ENCODE measurements around the gene HNF4A. TPM values are rescaled to one million over a fixed set of nuclear protein-coding genes. Genes with fewer than 3 reads are reported as not detected.

HNF4A gene
- total and polyA plus RNA-seq, 2 of the 13 experiments (the other 11 are each of a cell fraction or from before 2014, with no cell fraction given): 80.9 to 169 TPM

- TF ChIP-seq ZNF501 (CRISPR knock-in tag; IDR thresholded peaks at IDR 0.05) (0 out of 2 replicates have a peak, but pooled peaks have one; percentile 27), NR1H2 (CRISPR knock-in tag; IDR thresholded peaks at IDR 0.05; ENCODE audit: borderline replicate concordance, low read depth) (no peak), ELF4 (CRISPR knock-in tag; IDR thresholded peaks at IDR 0.05; ENCODE audit: borderline replicate concordance) (no peak), ZNF619 (CRISPR knock-in tag; IDR thresholded peaks at IDR 0.05) (no peak), ZNF367 (CRISPR knock-in tag; IDR thresholded peaks at IDR 0.05; ENCODE audit: borderline replicate concordance) (no peak), HMGXB3 (CRISPR knock-in tag; IDR thresholded peaks at IDR 0.05; ENCODE audit: borderline replicate concordance) (no peak), SNAI1 (CRISPR knock-in tag; IDR thresholded peaks at IDR 0.05; ENCODE audit: borderline replicate concordance) (no peak), ZFAT (CRISPR knock-in tag; conservative IDR thresholded peaks at IDR 0.05) (no peak), ZNF230 (CRISPR knock-in tag; IDR thresholded peaks at IDR 0.05) (0 out of 2 replicates have a peak, but pooled peaks have one; percentile 41), SP4 (CRISPR knock-in tag; IDR thresholded peaks at IDR 0.05) (no peak), MTF2 (CRISPR knock-in tag; IDR thresholded peaks at IDR 0.05; ENCODE audit: borderline replicate concordance) (no peak), ISX (CRISPR knock-in tag; conservative IDR thresholded peaks at IDR 0.05) (no peak), ZFP90 (CRISPR knock-in tag; IDR thresholded peaks at IDR 0.05; ENCODE audit: borderline replicate concordance) (no peak), XBP1 (CRISPR knock-in tag; IDR thresholded peaks at IDR 0.05) (no peak), PRPF4 (IDR thresholded peaks at IDR 0.05; ENCODE audit: low read depth, low read length, poor library complexity, severe bottlenecking) (no peak), CEBPG (CRISPR knock-in tag; IDR thresholded peaks at IDR 0.05) (no peak; the same call in 1 of the 2 replicates), SMAD1 (CRISPR knock-in tag; IDR thresholded peaks at IDR 0.05; ENCODE audit: borderline replicate concordance, low read depth) (no peak), SRSF9 (IDR thresholded peaks at IDR 0.05; ENCODE audit: borderline replicate concordance, insufficient read depth, low read depth, low read length, poor library complexity, severe bottlenecking) (no peak), ZNF205 (CRISPR knock-in tag; IDR thresholded peaks at IDR 0.05) (no peak), POLR2AphosphoS5 (IDR thresholded peaks at IDR 0.05; ENCODE audit: low read depth, low read length) (no peak), ATF1 (CRISPR knock-in tag; IDR thresholded peaks at IDR 0.05) (no peak), DDIT3 (CRISPR knock-in tag; IDR thresholded peaks at IDR 0.05) (0 out of 2 replicates have a peak, but pooled peaks have one; percentile 69), ZBTB43 (CRISPR knock-in tag; conservative IDR thresholded peaks at IDR 0.05) (no peak), ZNF776 (CRISPR knock-in tag; IDR thresholded peaks at IDR 0.05) (peak; percentile 44; the same call in 1 of the 2 replicates), ZBTB25 (CRISPR knock-in tag; IDR thresholded peaks at IDR 0.05) (no peak)
Observed at GRCh38 chr20:44461803-44462174, 106.3 kb downstream of the HNF4A start (continued).
